ENCODE data around the gene DNAH2.
"Not testable (repeated sequence)": the region's sequence is repeated elsewhere in the genome, so short reads cannot be mapped to it uniquely, and the experiment has no call there.

DNAH2 gene

GRCh38 chr17:7852919-7853690 lies 135.6 kb downstream of the DNAH2 start:
- peak; percentile 17 for DNase-seq

GRCh38 chr17:7853691-7854038 lies 136.1 kb downstream of the DNAH2 start:
- peak; percentile 7 for DNase-seq

GRCh38 chr17:7854078-7854777 lies 136.7 kb downstream of the DNAH2 start:
- peak; percentile 2 for DNase-seq

GRCh38 chr17:7854851-7855659 lies 137.5 kb downstream of the DNAH2 start, which contains the start of gene TMEM88:
TMEM88 (plus strand) TSS chr17:7855066; CDS start chr17:7855075, 9 bp downstream.
- peak; percentile 33 for DNase-seq

GRCh38 chr17:7855660-7856010 lies 138.1 kb downstream of the DNAH2 start:
- peak; percentile 25 for DNase-seq

- peak; percentile 56 for DNase-seq
These were observed 138.7 kb downstream of the DNAH2 start for GRCh38 chr17:7856011-7856810.

- DNase-seq = peak; percentile 98
These were observed 139.5 kb downstream of the DNAH2 start, which contains the start of gene NAA38 for GRCh38 chr17:7856811-7857712. NAA38 (minus strand) TSS chr17:7857559; CDS start chr17:7857463, 96 bp downstream.

GRCh38 chr17:7857713-7858521 lies 140.4 kb downstream of the DNAH2 start, which contains the start of gene CYB5D1:
CYB5D1 (plus strand) TSS chr17:7858003; CDS start chr17:7858135, 132 bp downstream.
- DNase-seq = peak; percentile 91

- DNase-seq = peak; percentile 52
These were observed 140.9 kb downstream of the DNAH2 start for GRCh38 chr17:7858522-7858810.

GRCh38 chr17:7859028-7859427 lies 141.5 kb downstream of the DNAH2 start:
- no peak for DNase-seq

- DNase-seq = peak; percentile 38
These were observed 145.3 kb downstream of the DNAH2 start for GRCh38 chr17:7862692-7863437.

- not testable (repeated sequence) for DNase-seq
These were observed 146.8 kb downstream of the DNAH2 start for GRCh38 chr17:7864384-7864783.

- DNase-seq = no peak
These were observed 147.6 kb downstream of the DNAH2 start for GRCh38 chr17:7864995-7865650.

- DNase-seq = no peak
These were observed 150.4 kb downstream of the DNAH2 start for GRCh38 chr17:7867881-7868329.

- DNase-seq = no peak
These were observed 155.5 kb downstream of the DNAH2 start for GRCh38 chr17:7873051-7873450.

- DNase-seq = no peak
These were observed 158.3 kb downstream of the DNAH2 start for GRCh38 chr17:7875804-7876370.

GRCh38 chr17:7878234-7878633 lies 160.7 kb downstream of the DNAH2 start:
- no peak for DNase-seq

GRCh38 chr17:7880076-7880868 lies 162.7 kb downstream of the DNAH2 start:
- DNase-seq = no peak
